ENCODE data around the gene CXCL16. TPM values are rescaled to one million over a fixed set of nuclear protein-coding genes. Genes with fewer than 3 reads are reported as not detected.

CXCL16 gene
- total RNA-seq, 1 donor from 2014 or later, result 1.2 TPM

DNA sequence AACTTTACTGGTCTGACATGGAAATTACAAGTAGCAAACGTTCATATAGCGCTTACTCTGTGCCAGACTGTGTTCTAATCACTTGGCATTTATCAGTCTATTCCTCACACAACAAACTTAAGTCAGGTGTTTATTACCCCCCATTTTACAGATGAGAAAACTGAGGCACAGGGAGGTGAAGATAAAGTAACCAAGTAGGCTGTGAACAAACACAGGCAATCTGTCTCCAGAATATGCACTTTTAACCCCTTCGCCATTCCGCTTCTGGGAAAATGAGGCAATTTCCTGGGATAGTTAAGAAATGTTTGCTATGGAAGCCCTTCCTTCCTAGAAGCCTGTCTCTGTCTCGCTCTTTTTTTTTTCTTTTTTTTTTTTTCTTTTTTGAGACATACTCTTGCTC is 12.2 kb upstream of the CXCL16 start:
- no peak for DNase-seq (ENCODE audit: low read depth in 2 of 2)

DNA sequence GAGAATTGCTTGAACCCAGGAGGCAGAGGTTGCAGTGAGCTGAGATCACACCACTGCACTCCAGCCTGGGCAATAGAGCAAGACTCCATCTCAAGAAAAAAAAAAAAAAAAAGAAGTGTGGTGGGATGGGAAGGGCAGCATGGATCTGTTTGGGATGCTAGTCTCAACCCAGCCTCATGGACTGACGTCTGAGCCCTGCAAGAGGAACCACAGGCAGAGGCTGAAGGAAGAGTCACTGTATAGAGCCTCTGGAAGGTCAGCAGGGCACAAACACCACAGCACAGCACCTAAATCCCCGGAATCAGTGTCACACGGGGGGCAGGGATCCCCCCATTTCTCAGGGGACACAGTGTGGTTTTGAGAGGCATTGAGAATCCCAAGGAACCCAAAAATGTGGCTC is 10.9 kb upstream of the CXCL16 start:
- DNase-seq (ENCODE audit: low read depth in 2 of 2), result no peak

DNA sequence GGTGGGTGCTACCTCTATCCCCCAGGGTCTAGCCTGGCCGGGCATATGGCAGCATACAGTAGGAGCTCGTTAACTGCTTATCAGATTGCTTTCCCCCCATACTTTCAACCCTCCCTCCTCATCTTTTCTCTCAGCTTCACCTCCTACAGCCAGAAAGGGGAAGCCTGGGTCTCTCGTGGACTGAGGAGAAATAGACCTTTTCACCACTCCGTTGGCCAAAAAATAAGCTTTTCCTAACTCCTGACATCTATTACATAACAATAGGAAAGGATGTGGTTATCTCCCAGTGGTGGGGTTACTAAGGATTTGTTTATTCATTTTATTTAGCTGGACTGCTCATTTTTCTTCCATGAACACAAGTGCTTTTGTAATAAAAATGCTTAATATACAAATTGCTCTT is 9.0 kb upstream of the CXCL16 start:
- no peak for DNase-seq (ENCODE audit: low read depth in 2 of 2)

DNA sequence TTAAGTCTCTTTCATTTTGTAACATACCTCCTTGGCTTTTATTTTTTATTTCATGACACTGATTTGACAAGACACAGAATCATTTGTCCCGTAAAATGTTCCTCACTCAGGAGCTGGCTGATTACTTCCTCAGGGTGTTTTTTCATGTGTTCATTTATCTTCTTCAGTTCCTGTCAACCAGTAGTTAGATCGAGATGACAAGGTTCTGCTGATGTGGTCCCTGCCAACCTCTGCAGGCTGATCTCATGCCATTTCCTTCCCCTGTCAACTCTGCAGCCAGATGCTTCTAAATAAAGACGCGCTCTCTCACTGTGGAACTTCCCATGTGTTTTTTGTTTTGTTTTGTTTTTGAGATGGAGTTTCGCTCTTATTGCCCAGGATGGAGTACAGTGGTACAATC is 8.1 kb upstream of the CXCL16 start:
- peak; percentile 11 to 58 for DNase-seq (ENCODE audit: low read depth in 2 of 2)

DNA sequence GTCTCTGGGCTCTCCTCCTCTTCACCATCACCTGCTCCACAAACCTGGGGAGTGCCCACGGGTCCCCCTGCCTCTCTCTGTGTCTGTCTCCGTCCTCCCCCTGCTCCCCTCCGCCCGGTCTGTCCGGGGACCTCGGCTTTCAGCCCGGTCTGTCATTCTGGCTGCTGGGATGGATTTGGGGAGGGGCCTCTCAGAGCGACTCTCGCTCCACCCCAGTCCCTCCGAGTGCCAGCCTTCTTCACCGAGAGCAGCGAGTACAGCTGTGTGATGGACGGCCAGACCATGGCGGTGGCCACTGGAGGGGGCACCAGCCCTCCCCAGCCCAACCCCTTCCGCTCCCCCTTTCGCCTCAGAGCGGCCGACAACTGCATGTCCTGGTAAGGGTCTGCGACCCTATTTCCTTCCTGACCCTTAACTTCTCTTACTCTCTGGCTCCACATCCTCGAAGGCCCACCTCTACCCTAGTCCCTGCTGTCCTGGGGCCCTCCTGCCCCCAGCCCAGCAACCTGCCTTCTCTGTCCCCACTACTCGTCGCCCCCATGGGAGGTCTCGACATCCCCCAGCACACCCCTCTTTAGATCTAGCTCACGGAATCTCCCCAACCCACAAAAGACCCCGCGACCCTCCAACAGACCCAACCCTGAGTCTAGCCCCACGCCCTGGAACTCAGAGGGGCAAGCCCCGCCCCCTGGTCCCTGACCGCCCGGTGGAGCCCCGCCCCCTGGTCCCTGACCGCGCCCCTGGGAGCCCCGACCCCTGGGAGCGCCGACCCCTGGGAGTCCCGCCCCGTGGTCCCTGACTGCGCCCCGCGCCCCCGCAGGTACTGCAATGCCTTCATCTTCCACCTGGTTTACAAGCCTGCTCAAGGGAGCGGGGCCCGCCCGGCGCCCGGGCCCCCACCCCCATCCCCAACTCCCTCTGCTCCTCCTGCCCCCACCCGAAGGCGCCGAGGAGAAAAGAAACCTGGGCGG is 5.6 kb upstream of the CXCL16 start:
- DNase-seq (ENCODE audit: low read depth in 2 of 2), result no peak

DNA sequence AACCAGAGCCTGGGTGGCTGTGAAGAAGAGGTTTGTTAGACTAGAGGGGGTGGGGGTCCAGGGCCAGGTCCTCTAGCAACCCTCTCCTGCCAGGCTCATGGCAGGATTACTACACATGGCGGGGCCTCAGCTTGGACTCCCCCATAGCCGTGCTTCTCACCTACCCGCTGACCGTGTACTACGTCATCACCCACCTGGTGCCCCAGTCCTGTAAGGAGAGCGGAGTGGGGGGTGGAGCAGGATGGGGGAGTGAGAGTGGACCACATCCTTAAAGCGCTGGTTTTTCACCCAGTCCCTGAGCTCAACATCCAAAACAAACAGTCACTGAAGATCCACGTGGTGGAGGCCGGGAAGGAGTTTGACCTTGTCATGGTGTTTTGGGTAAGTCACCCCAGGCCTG is 4.2 kb upstream of the CXCL16 start:
- no peak for DNase-seq (ENCODE audit: low read depth in 2 of 2)

DNA sequence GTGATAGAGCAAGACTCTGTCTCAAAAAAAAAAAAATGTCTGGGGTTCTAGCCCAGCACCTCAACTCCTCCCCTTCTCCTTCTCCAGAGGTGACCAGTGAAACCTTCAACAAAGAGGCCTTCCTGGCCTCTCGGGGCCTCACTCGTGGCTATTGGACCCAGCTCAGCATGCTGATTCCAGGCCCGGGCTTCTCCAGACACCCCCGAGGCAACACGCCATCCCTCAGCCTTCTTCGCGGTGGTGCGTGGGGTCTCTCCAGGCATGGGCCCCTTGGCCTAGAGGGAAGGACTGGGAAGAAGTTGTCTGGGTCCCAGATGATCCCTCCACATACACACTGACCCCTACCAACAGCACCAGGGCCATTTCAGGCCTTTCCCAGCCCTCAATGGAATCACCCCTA is 3.5 kb upstream of the CXCL16 start:
- DNase-seq (ENCODE audit: low read depth in 2 of 2), result no peak

DNA sequence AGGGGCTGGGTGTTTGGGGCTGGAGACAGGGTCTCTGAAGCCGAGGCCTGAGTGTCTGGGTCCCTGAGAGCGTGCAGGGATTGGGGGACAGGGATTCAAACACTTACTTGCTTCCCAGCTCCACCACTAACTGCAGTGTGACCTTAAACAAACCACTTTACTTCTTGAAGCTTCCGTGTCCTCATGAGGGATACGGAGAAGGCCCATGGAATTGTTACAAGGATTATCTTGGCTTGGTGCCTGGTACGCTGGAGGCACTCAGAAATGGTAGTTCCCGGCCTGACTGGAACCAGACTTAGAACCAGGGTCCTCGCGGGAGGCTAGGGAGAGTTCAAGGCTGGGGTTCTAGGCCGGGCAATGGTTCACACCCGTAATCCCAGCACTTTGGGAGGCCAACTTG is 2.9 kb upstream of the CXCL16 start:
- DNase-seq (ENCODE audit: low read depth in 2 of 2), result no peak

DNA sequence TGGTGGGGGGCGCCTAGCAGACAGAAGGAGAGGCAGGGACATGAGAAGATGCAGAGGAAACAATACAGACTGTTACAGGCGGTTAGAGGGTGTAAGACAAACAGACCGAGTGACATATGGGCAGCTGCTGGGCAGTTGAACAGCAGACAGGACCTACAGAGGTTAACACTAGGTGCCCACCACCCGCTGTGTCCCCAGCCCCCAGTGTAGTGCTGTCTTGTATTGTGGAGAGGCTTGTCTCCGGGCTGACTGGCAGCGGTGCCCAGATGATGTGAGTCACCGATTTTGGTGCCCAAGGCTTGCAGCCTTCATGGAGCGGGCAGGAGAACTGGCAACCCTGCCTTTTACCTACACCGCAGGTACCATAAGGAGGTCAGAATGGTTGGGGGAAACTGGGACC is 2.4 kb upstream of the CXCL16 start:
- no peak for DNase-seq (ENCODE audit: low read depth in 2 of 2)

DNA sequence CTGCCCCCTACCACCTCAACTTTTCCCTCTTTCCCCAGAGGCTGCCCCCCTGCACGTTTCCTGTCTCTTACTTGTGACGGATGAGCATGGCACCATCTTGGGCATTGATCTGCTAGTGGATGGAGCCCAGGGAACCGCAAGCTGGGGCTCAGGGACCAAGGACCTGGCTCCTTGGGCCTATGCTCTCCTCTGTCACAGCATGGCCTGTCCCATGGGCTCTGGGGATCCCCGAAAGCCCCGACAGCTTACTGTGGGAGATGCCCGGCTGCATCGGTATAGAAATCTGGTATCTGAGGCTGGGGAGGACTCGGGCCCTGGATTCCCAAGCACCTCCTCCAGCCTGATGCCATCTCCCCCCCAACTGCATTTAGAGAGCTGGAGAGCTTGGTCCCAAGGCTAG is 1.8 kb upstream of the CXCL16 start:
- no peak for DNase-seq (ENCODE audit: low read depth in 2 of 2)

DNA sequence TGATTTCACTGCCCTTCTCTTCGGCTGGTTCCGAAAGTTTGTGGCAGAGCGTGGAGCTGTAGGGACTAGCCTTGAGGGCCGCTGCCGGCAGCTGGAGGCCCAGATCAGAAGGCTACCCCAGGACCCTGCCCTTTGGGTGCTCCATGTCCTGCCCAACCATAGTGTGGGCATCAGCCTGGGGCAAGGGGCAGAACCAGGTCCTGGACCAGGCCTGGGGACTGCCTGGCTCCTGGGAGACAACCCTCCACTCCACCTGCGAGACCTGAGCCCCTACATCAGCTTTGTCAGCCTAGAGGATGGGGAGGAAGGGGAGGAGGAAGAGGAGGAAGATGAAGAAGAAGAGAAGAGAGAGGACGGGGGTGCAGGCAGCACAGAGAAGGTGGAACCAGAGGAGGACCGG is 856 bp upstream of the CXCL16 start:
- no peak for DNase-seq (ENCODE audit: low read depth in 2 of 2)

DNA sequence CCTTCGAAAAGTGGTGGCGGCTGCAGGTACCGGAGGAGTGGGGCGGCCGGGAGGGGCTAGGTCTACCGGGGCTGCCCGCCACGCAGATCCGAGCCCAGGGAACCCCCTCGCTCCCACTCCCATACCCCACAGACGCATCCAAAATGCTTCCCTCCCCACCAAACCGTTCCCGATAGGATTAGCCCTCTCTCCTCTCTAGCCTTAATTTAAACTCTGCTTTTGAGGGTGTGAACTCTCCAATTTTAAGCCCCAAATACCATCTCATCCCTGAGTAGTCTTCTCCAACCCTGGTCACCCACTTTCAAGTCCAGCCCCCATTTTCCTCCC is 260 bp upstream of the CXCL16 start:
- DNase-seq (ENCODE audit: low read depth in 2 of 2), result no peak

DNA sequence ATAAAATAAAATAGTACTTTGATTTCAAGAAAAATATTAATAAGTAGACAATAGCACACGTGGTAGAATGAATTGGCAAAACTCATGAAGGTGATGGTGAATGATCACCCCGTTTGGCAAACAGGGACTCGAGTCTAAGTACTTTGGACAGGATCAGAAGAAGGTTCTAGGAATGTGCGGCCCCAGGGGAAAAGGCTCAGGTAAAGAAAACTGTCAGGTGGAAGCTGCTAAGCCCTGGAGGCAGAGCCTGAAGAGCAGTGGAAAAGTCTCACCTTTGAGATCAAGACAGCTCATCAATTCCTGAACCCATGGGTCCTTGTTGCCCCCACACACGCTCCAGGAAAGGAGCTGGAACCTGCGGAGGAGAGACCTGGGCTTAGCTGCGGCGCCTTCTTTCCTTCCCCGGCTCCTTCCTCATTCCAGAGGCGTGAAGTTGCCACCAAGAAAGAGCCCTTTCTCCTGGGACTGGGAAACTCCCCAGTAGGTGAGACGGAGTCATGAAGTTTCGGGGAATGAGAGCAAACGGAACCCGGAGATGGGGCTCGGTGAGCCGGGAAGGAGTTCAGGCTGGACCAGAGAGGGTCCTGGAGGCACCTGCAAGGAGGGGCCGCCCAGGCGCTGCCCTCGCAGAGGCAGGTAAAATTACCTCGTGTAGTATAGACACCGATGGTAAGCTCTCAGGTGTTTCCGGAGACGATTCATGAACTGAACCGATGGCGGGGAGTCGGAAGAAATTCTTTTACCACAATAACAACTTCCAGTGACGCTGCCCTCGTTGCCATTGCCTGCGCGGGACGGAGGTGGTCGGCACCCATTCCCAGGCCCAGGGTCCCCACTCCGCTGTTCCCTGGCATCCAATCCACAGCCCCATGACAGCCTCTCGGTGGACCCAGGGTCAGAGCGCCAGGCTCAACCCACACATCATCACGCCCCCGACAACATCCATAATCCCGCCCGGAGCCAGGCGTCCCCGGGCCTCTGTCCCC is 1.3 kb downstream of the CXCL16 start:
- no peak for DNase-seq (ENCODE audit: low read depth in 2 of 2)

DNA sequence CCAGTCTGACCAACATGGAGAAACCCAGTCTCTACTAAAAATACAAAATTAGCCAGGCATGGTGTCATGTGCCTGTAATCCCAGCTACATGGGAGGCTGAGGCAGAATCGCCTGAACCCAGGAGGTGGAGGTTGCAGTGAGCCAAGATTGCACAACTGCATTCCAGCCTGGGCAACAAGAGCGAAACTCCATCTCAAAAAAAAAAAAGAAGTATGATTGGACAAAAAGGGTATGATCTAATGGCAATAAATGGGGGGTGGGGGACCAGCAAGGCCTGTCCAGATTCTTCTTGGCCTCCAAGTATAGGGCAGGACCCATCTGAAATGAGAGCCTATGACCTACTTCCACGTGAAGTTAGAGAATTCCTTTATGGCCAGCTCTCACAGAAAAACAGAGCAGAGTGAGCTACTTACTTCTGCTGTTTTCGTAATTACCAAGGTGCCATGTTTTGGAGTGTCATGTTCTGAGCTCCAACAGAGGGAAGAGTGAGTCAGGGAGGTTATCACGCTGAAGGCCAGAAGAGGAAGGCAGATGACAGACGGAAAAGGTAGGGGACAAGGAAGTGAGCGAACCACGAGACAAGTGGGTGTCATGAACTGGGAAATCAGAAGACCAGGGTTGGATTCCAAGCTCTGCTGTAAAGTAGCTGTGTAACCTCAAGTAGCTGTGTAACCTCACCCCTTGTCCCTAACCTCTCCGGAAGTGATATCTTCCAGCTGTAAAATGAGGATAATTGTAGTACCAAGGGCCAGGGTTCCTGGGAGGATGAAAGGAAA is 3.7 kb downstream of the CXCL16 start:
- DNase-seq (ENCODE audit: low read depth in 2 of 2), result peak in 1 of 2 donors; percentile 43

DNA sequence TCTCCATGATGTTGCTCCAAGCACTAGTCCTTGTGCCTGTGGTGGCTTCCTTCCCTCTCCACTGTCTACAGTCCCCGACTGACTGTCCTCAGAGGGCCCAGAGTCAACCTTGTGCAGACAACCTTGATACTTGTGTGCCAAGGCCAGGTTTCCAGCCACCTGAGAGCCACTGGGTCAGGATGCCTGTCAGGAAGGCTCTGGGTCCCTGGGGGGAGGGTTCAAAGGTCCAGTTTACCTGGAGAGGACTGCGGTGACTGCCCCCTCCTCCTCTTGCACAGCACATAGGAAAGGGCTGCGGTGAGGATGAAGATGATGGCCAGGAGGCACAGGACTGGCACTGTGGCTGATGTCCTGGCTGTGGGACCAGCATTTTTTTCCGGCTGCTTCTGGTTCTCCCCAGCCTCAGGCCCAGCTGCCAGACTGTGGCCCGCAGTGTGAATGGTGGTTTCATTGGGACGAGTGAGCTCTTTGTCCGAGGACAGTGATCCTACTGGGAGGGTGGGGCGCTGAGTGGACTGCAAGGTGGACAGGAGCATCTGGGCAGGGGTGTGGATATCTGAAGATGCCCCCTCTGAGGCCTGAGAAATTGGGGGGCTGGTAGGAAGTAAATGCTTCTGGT is 4.8 kb downstream of the CXCL16 start:
- no peak for DNase-seq (ENCODE audit: low read depth in 2 of 2)

DNA sequence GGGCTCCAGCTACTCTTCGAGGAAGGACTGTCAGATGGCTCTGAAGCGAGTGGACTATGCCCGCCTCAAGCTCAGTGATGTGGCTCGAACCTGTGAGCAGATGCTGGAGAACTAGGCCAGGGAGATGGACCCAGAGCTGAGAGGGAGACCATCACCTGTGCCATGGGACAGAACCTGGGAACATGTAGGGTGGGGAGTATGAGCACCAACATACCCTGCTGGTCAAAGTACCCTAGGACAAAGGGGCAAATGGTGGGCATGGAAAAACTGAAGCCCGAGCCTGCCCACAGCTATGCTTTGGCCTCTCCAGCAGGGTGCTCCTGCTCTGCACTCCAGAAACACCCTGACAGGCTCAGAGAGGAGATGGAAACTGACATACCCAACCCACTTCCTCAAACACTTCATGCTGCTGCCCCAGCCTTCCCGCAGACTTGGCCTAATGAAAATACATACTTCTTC is 6.6 kb downstream of the CXCL16 start:
- DNase-seq (ENCODE audit: low read depth in 2 of 2), result no peak

DNA sequence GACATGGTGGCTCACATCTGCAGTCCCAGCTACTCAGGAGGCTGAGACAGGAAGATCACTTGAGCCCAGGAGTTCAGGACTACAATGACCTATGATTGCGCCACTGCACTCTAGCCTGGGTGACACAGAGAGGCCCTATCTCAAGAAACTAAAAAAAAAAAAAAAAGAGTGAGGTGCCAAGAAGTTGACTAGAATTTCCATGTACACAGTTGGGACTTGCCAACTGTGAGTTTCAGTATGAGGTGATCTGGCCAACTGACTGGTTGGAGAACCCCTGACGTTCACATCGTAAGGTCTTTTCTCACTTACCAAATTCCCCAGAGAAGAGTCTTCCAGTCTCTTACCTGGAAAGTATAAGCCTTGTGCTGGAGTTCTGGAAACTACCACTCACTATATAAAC is 11.6 kb downstream of the CXCL16 start:
- DNase-seq (ENCODE audit: low read depth in 2 of 2), result no peak

DNA sequence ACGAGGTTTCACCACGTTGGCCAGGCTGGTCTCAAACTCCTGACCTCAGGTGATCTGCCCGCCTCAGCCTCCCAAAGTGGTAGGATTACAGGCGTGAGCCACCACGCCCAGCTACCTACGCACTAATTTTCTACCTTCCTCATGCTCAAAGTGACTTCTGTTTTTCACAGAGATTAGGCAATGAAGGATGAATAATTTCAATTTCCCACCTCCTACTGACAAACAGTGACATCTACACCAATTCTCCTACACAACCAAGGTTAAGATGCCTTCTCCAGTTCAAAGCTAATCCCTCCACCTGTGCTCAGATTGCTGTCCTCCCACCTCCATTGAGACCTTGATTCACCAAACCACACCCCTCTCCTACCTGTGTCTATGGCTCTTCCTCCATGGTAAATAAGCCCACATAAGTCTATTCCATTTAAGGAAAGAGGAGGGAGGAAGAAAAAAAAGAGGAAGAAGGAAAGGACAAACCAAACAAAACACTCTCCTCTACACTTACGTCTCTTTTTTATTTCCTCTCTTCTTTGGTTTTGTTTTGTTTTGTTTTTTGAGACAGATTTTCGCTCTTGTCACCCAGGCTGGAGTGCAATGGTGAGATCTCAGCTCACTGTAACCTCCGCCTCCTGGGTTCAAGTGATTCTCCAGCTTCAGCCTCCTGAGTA is 13.9 kb downstream of the CXCL16 start:
- DNase-seq (ENCODE audit: low read depth in 2 of 2), result no peak

DNA sequence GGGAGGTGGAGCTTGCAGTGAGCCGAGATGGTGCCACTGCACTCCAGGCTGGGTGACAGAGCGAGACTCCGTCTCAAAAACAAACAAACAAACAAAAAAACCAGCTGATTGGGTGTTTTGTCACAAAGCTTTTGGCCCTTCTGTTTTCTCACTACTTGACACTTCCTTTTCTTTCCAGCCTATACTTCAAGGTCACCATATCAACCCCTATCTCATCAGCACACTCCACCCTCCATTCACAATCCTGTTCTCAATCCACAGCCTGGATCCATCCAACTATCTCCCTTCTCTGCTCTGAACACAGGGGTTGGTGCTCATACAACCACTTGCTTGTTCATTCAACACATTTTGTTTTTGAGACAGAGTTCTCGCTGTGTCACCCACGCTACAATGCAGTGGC is 15.1 kb downstream of the CXCL16 start:
- DNase-seq (ENCODE audit: low read depth in 2 of 2), result no peak

DNA sequence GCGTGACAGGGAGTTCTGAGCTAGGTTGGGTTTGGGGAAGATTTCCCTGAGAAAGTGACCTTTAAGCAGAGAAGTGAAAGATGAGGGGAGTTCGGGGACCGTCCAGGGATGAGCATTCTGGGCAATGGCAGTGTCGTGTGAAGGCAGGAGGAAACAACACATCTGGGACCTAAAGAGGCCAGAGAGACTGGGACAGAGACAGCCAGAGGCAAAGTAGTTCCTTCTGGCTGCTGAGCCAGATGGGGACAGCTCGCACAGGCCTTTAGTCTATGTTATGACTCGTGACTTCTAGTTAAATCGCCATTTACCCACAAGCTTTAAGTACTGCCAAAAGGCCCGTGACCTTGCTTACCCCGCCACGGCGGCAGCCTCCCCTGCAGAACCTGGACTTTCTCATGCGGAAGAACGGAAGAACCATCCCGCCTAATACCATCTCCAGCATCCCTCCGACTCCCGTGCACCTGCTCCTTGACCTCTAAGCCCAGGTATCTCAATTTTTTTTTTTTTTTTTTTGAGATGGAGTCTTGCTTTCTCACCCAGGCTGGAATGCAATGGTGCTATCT is 17.0 kb downstream of the CXCL16 start:
- no peak for DNase-seq (ENCODE audit: low read depth in 2 of 2)
